HCT116 (cell line): ENCODE data around the gene SACM1L. TPM values are rescaled to one million over a fixed set of nuclear protein-coding genes. Genes with fewer than 3 reads are reported as not detected.

ENCODE experiments used
- ATAC-seq: fragments of 200-7000 bp; cut with Tn5 transposase; 2 replicates; pipeline ENCODE4 v1.9.1; 2020; ENCODE audit warnings: mild to moderate bottlenecking, moderate library complexity
- BruUV-seq: library from RNA; stranded (reverse); fragments of 400-500 nt; replicated peaks from 2 replicates; lab custom pipeline; 2021; lab: Mats Ljungman, UMichigan
- CTCF ChIA-PET: fragments of 300-600 bp; sonication (Branson Sonifier 250); formaldehyde crosslinking; loops from one replicate; lab custom pipeline; 2021; ENCODE audit warnings: antibody characterized with exemption; lab: Charles Lee
- POLR2A ChIA-PET: fragments of 300-600, 350-600 bp; sonication (Branson Sonifier 250); formaldehyde crosslinking; loops from one replicate; lab custom pipeline; 2021; ENCODE audit warnings: antibody characterized with exemption; lab: Charles Lee
- RAD21 ChIA-PET, 2 experiments: fragments of 300-600 bp; sonication (Branson Sonifier 250); formaldehyde crosslinking; loops; one replicate each; lab custom pipeline; 2023; ENCODE audit warnings: low total read pairs in 2 of 2; ENCODE audit not compliant: uncharacterized antibody in 2 of 2, unreplicated experiment in 2 of 2, low non-redundant PET in 1 of 2; lab: Charles Lee
- DNase-seq: peaks from one replicate; pipeline ENCODE4 v3.0.0-alpha.2; 2010; ENCODE audit warnings: low read depth, low spot score
- H2AFZ ChIP-seq: fragments of 200-600 bp; shearing (Covaris generic), sonication (generic); 2 replicates; pipeline ENCODE4 v1.6.1; 2017; ENCODE audit warnings: low read depth, mixed run types, mixed read lengths, antibody characterized with exemption, low read length; ENCODE audit not compliant: poor library complexity, severe bottlenecking
- H3K27ac ChIP-seq: 2 replicates; pipeline ENCODE4 v1.5.1; 2012; ENCODE audit warnings: low read depth, low read length
- H3K27me3 ChIP-seq: fragments of 200-600 bp; sonication (generic); 2 replicates; pipeline ENCODE4 v1.6.1; 2016; ENCODE audit warnings: mixed run types, low read length, mixed read lengths; ENCODE audit not compliant: insufficient read depth
- H3K36me3 ChIP-seq, 2 experiments: fragments of 200-500 bp in 1 of 2; fragments of 200-600 bp in 1 of 2; sonication (Bioruptor generic) in 1 of 2; sonication (generic) in 1 of 2; 2 replicates each; pipeline versions ENCODE4 v1.5.1 to v1.6.1; 2014 to 2016; ENCODE audit warnings: low read length in 2 of 2, inconsistent platforms in 1 of 2, mixed read lengths in 1 of 2, mixed run types in 1 of 2; ENCODE audit not compliant: insufficient read depth in 2 of 2, control insufficient read depth in 1 of 2
- H3K4me1 ChIP-seq, 2 experiments: fragments of 200-600 bp in 1 of 2; sonication (generic) in 1 of 2; 2 replicates each; pipeline versions ENCODE4 v1.5.1 to v1.6.1; 2012 to 2017; ENCODE audit warnings: low read length in 2 of 2, inconsistent platforms in 1 of 2, mild to moderate bottlenecking in 1 of 2, mixed read lengths in 1 of 2, mixed run types in 1 of 2, moderate library complexity in 1 of 2; ENCODE audit not compliant: insufficient read depth in 2 of 2, control insufficient read depth in 1 of 2
- H3K4me2 ChIP-seq: fragments of 200-600 bp; sonication (generic); 2 replicates; pipeline ENCODE4 v1.6.1; 2017; ENCODE audit warnings: mixed run types, low read length, mixed read lengths
- H3K4me3 ChIP-seq, 2 experiments: fragments of 200-600 bp in 1 of 2; sonication (generic) in 1 of 2; replicated peaks in 1 of 2; 2 replicates each; pipeline ENCODE4 v1.5.1; 2011 to 2016; ENCODE audit warnings: low read length in 2 of 2, control low read depth in 1 of 2, low read depth in 1 of 2, mild to moderate bottlenecking in 1 of 2, mixed read lengths in 1 of 2, mixed run types in 1 of 2
- H3K79me2 ChIP-seq: fragments of 200-600 bp; sonication (generic); 2 replicates; pipeline ENCODE4 v1.6.1; 2017; ENCODE audit warnings: mild to moderate bottlenecking, mixed run types, low read length, moderate library complexity, mixed read lengths; ENCODE audit not compliant: insufficient read depth
- H3K9ac ChIP-seq: fragments of 200-600 bp; sonication (generic); 2 replicates; pipeline ENCODE4 v1.6.1; 2016; ENCODE audit warnings: low read length, mixed read lengths
- H3K9me2 ChIP-seq: fragments of 200-600 bp; sonication (generic), shearing (Covaris generic); 2 replicates; pipeline ENCODE4 v1.6.1; 2017; ENCODE audit warnings: mixed run types, mild to moderate bottlenecking, moderate library complexity; ENCODE audit not compliant: insufficient read depth
- H3K9me3 ChIP-seq, 2 experiments: fragments of 200-500 bp in 1 of 2; fragments of 200-600 bp in 1 of 2; sonication (Bioruptor generic) in 1 of 2; sonication (generic) in 1 of 2; 2 replicates each; pipeline ENCODE4 v1.6.1; 2014 to 2017; ENCODE audit warnings: low read length in 2 of 2, mixed read lengths in 2 of 2, inconsistent platforms in 1 of 2, low read depth in 1 of 2, mild to moderate bottlenecking in 1 of 2, mixed run types in 1 of 2, moderate library complexity in 1 of 2; ENCODE audit not compliant: control insufficient read depth in 1 of 2, insufficient read depth in 1 of 2
- H4K20me1 ChIP-seq: fragments of 200-600 bp; sonication (generic), shearing (Covaris generic); 2 replicates; pipeline ENCODE4 v1.6.1; 2017; ENCODE audit warnings: mixed run types, mild to moderate bottlenecking, moderate library complexity; ENCODE audit not compliant: insufficient read depth
- CEBPB ChIP-seq: IDR thresholded peaks from 2 replicates; pipeline ENCODE4 v1.6.1; 2012; ENCODE audit warnings: low read depth
- EZH2 ChIP-seq: fragments of 200-600 bp; sonication (generic); IDR thresholded peaks from 2 replicates; pipeline ENCODE4 v1.6.1; 2017; ENCODE audit warnings: antibody characterized with exemption, mixed run types
- POLR2A ChIP-seq: IDR thresholded peaks from 2 replicates; pipeline ENCODE4 v1.7.0; 2011; ENCODE audit warnings: borderline replicate concordance; ENCODE audit not compliant: insufficient read depth, insufficient read length; ENCODE audit errors: extremely low read depth
- POLR2AphosphoS5 ChIP-seq: IDR thresholded peaks from 2 replicates; pipeline ENCODE4 v1.6.1; 2011; ENCODE audit warnings: mild to moderate bottlenecking, low read depth, low read length, moderate library complexity
- RAD21 ChIP-seq: IDR thresholded peaks from 2 replicates; pipeline ENCODE4 v1.6.1; 2012; ENCODE audit warnings: low read depth, mild to moderate bottlenecking
- TCF7L2 ChIP-seq: IDR thresholded peaks from 2 replicates; pipeline ENCODE4 v1.7.0; 2011; ENCODE audit warnings: borderline replicate concordance, inconsistent platforms; ENCODE audit not compliant: insufficient read depth, insufficient read length; ENCODE audit errors: extremely low read depth
- YY1 ChIP-seq: IDR thresholded peaks from 2 replicates; pipeline ENCODE4 v1.6.1; 2011; ENCODE audit warnings: low read length, low read depth, moderate library complexity, mild to moderate bottlenecking; ENCODE audit not compliant: insufficient replicate concordance; ENCODE audit errors: extremely low read depth
- intact Hi-C: fragments of 100-400 bp; cut with micrococcal nuclease; formaldehyde crosslinking; loops from 2 replicates; pipeline ENCODE4 v1.10.0; 2022
- total RNA-seq: library from RNA; stranded (reverse); gene quantifications from one replicate; pipeline ENCODE4 v1.2.1, GENCODE V29; 2021; ENCODE audit not compliant: unreplicated experiment
- TF ChIP-seq, protein P1 (sequence below): IDR thresholded peaks from 2 replicates; pipeline ENCODE4 v1.6.1; 2012; ENCODE audit warnings: low read depth

Gene SACM1L
- total RNA-seq, 1 experiment from 2014 or later: 27.3 TPM

GRCh38 chr3:45765958-45766357 is 76.8 kb downstream of the SACM1L start:
- Histone ChIP-seq H3K9me2 (no peaks in the 10 kb centered on the region), H2AFZ (no peak overlapping the region), H3K79me2 (no peaks in the 10 kb centered on the region), H3K36me3 (no peaks in the 10 kb centered on the region), H3K4me3 (no peak overlapping the region), H4K20me1 (no peaks in the 10 kb centered on the region), H3K9ac (no peak overlapping the region), H3K27me3 (no peaks in the 10 kb centered on the region), H3K27ac (no peak overlapping the region), H3K9me3 (no peaks in the 10 kb centered on the region), H3K4me1 (peaks cover 9 to 15% of the 10 kb centered on the region in 2 experiments; a peak in 3 of 4 replicates)
- POLR2A ChIA-PET: no interaction called here
- BruUV-seq: no TSS peak
- CTCF ChIA-PET: no interaction called here
- intact Hi-C loops: loop anchor here (10.0 kb wide), 1 partner anchor 609 kb away; the partner anchor contains the start of gene CCR5
- no peak for DNase-seq
- TF ChIP-seq TCF7L2 (no peak), CEBPB (no peak), RAD21 (no peak), POLR2A (no peak), EZH2 (no peak), POLR2AphosphoS5 (no peak), YY1 (no peak)
- TF ChIP-seq, protein P1, sequence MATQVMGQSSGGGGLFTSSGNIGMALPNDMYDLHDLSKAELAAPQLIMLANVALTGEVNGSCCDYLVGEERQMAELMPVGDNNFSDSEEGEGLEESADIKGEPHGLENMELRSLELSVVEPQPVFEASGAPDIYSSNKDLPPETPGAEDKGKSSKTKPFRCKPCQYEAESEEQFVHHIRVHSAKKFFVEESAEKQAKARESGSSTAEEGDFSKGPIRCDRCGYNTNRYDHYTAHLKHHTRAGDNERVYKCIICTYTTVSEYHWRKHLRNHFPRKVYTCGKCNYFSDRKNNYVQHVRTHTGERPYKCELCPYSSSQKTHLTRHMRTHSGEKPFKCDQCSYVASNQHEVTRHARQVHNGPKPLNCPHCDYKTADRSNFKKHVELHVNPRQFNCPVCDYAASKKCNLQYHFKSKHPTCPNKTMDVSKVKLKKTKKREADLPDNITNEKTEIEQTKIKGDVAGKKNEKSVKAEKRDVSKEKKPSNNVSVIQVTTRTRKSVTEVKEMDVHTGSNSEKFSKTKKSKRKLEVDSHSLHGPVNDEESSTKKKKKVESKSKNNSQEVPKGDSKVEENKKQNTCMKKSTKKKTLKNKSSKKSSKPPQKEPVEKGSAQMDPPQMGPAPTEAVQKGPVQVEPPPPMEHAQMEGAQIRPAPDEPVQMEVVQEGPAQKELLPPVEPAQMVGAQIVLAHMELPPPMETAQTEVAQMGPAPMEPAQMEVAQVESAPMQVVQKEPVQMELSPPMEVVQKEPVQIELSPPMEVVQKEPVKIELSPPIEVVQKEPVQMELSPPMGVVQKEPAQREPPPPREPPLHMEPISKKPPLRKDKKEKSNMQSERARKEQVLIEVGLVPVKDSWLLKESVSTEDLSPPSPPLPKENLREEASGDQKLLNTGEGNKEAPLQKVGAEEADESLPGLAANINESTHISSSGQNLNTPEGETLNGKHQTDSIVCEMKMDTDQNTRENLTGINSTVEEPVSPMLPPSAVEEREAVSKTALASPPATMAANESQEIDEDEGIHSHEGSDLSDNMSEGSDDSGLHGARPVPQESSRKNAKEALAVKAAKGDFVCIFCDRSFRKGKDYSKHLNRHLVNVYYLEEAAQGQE: no peak
- TF ChIP-seq, all 23 proteins: peak for 0
- H3K4me2 ChIP-seq: no peak overlapping the region
- ATAC-seq: no peak
- RAD21 ChIA-PET: no interaction called here
